HUES64 (cell line): ENCODE data around the gene NPHP3.
"Not testable (repeated sequence)": the region's sequence is repeated elsewhere in the genome, so short reads cannot be mapped to it uniquely, and the experiment has no call there.

Experiments used
- H3K27ac ChIP-seq: 2 replicates; pipeline ENCODE4 v1.7.0; 2013; ENCODE audit warnings: low read depth, low read length, inconsistent platforms
- H3K27me3 ChIP-seq: 2 replicates; pipeline ENCODE4 v1.6.1; 2013; ENCODE audit warnings: mild to moderate bottlenecking, low read length; ENCODE audit not compliant: insufficient read depth
- H3K36me3 ChIP-seq: 2 replicates; pipeline ENCODE4 v1.6.1; 2013; ENCODE audit warnings: mild to moderate bottlenecking, low read length; ENCODE audit not compliant: insufficient read depth
- H3K4me1 ChIP-seq: 2 replicates; pipeline ENCODE4 v1.6.1; 2013; ENCODE audit warnings: mild to moderate bottlenecking, low read length, moderate library complexity; ENCODE audit not compliant: insufficient read depth
- H3K4me3 ChIP-seq: 2 replicates; pipeline ENCODE4 v1.5.1; 2013; ENCODE audit warnings: mild to moderate bottlenecking, low read length, moderate library complexity
- H3K9ac ChIP-seq: 2 replicates; pipeline ENCODE4 v1.6.1; 2013; ENCODE audit warnings: mild to moderate bottlenecking, low read depth, low read length
- H3K9me3 ChIP-seq: 2 replicates; pipeline ENCODE4 v1.6.1; 2013; ENCODE audit warnings: low read depth, low read length; ENCODE audit not compliant: insufficient read depth
- WGBS: fragments of 150-250, 120-280 bp; methylation state at CpG from one replicate; pipeline ENCODE4 v1.1.7; 2013; ENCODE audit warnings: missing lambda C conversion rate; 5-methylcytosine and 5-hydroxymethylcytosine counted together

The NPHP3 gene

DNA sequence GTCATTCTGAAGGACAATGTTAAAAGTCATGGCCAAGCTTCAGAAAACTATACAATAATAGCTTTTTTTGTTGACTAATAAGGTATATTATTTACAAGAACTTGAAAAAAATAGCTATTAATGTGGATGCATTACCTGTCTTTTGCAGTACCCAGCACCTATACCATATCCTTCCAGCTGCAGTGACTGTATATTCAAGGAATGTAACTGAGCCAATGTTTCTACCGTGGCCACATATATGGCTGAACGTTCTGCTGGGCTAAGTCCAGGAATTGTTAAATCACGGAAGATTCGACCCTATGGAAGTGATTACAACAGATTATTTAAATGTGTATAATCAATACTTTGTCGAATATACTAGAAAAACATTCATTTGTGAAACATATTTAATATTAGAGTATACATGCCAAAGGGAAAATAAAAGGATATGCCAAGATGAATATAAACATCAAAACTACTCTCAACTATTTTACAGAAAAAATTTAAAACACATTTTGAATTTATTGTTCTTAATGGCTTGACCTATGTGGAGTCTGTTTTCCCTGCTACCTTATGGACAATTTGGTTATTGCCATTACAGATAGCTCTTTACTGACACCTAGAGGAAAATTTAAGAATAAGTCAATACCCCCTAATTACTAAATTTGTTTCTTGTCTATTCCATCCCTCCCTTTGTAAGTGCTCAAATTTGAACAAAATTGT is 80.2 kb downstream of the NPHP3 start:
- H3K36me3 ChIP-seq: peaks cover 29% of the 10 kb centered on the region
- no peak overlapping the region for H3K27ac ChIP-seq
- no peak overlapping the region for H3K9ac ChIP-seq
- H3K4me1 ChIP-seq: no peaks in the 10 kb centered on the region
- H3K27me3 ChIP-seq: no peaks in the 10 kb centered on the region
- H3K4me3 ChIP-seq: no peak overlapping the region
- no peaks in the 10 kb centered on the region for H3K9me3 ChIP-seq
- 85% methylated on average over 4 of the region's 5 CpGs for WGBS

- H3K9me3 ChIP-seq, H3K9ac ChIP-seq, H3K4me3 ChIP-seq, H3K4me1 ChIP-seq, H3K27me3 ChIP-seq, H3K27ac ChIP-seq: not testable (repeated sequence)
- WGBS: 92% methylated on average over 2 of the region's 2 CpGs
- H3K36me3 ChIP-seq: peaks cover 33% of the 10 kb centered on the region
These were observed 80.8 kb downstream of the NPHP3 start for GRCh38 chr3:132641427-132641826.

DNA sequence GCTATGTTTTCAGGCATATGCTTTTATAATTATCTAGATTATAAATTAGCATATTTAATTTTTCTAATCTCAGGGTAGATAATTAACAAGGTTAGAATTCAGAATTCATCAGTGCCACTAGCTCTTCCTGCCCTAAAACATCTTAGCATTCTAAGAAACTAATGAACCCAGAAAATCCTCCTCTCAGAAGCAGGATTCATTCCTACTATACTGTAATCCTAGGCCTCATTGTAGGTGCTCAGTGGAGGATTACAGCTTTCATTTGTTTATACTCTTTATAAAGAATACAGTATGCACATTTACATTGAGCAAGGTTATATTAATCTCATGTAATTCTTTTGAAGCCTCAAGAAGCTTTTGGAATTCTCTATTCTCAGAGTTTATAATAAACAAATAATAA is 83.5 kb downstream of the NPHP3 start:
- no peaks in the 10 kb centered on the region for H3K4me1 ChIP-seq
- H3K36me3 ChIP-seq: peaks cover 38% of the 10 kb centered on the region
- no peaks in the 10 kb centered on the region for H3K9me3 ChIP-seq
- H3K9ac ChIP-seq: no peak overlapping the region
- H3K27ac ChIP-seq: no peak overlapping the region
- no peaks in the 10 kb centered on the region for H3K27me3 ChIP-seq
- H3K4me3 ChIP-seq: no peak overlapping the region

DNA sequence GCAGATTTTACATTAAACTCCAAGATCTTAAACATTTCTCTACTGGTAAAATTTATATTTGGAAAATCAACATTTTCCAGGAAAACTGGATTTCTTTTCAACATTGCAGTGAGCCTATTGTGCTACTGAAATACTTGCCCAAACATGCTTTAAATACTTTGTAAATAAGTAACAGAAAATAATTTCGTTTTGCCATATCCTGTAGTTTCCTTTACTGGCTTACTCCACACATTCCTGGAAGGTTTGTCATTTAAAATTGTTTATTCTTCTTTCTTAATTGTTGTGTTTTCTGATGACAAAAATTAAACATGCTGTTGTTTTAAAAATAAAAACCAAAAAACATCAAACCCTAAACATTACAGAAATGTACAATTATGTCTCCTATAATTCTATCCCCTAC is 84.6 kb downstream of the NPHP3 start:
- Histone ChIP-seq H3K9ac (no peak overlapping the region), H3K27ac (no peak overlapping the region), H3K4me1 (no peaks in the 10 kb centered on the region), H3K9me3 (no peaks in the 10 kb centered on the region), H3K36me3 (peaks cover 38% of the 10 kb centered on the region), H3K4me3 (no peak overlapping the region), H3K27me3 (no peaks in the 10 kb centered on the region)
- WGBS: no CpG with 5 or more reads among the region's 1 CpG

DNA sequence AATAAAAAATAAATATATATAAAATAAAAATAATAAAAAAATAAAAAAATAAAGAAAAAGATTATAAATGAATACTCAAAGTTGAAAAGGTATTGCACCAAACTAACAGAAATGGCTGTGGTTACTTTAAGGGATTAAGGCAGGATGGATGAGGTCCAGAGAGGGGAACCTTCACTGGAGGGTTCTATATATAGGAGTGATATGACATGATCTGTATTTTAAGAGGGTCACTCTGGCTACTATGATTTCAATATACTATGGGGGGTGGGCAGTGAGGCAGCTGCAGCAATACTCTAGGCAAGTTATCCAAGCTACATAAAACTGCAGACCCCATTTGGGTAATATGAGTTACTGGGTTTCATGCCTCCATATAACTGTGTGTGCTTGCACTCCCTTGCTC is 87.2 kb downstream of the NPHP3 start:
- Histone ChIP-seq H3K27ac (no peak overlapping the region), H3K9ac (no peak overlapping the region), H3K4me3 (no peak overlapping the region), H3K27me3 (no peaks in the 10 kb centered on the region), H3K9me3 (no peaks in the 10 kb centered on the region), H3K36me3 (peaks cover 34% of the 10 kb centered on the region), H3K4me1 (no peaks in the 10 kb centered on the region)
